Neural cell (in vitro differentiated cells): ENCODE data around the gene SNTG2. TPM values are rescaled to one million over a fixed set of nuclear protein-coding genes. Genes with fewer than 3 reads are reported as not detected.

ENCODE experiments used
- H2AFZ ChIP-seq: fragments of 200-600, 300-800 bp; sonication (generic), shearing (Covaris generic); 2 replicates; pipeline ENCODE4 v1.6.0; 2014; ENCODE audit warnings: low read depth, mild to moderate bottlenecking, antibody characterized with exemption, low read length, moderate library complexity
- H3F3A ChIP-seq: fragments of 200-600 bp; shearing (Covaris generic); 2 replicates; pipeline ENCODE4 v1.6.1; 2016; ENCODE audit warnings: mild to moderate bottlenecking, moderate library complexity, mixed read lengths, antibody characterized with exemption, low read length; ENCODE audit not compliant: insufficient read depth, poor library complexity, severe bottlenecking
- H3K27ac ChIP-seq: fragments of 200-600, 300-800 bp; sonication (generic), shearing (Covaris generic); 2 replicates; pipeline ENCODE4 v1.5.1; 2014; ENCODE audit warnings: mild to moderate bottlenecking, low read length, moderate library complexity
- H3K27me3 ChIP-seq: fragments of 300-800, 200-600 bp; sonication (generic), shearing (Covaris generic); 2 replicates; pipeline ENCODE4 v1.6.0; 2014; ENCODE audit warnings: mild to moderate bottlenecking, low read depth, low read length, moderate library complexity; ENCODE audit not compliant: insufficient read depth
- H3K36me3 ChIP-seq: fragments of 300-800, 200-600 bp; sonication (generic), shearing (Covaris generic); 2 replicates; pipeline ENCODE4 v1.5.1; 2014; ENCODE audit warnings: mild to moderate bottlenecking, antibody characterized with exemption, low read length, moderate library complexity; ENCODE audit not compliant: insufficient read depth
- H3K4me2 ChIP-seq: fragments of 300-800, 200-600 bp; sonication (generic), shearing (Covaris generic); 2 replicates; pipeline ENCODE4 v1.6.0; 2014; ENCODE audit warnings: mild to moderate bottlenecking, low read length
- H3K4me3 ChIP-seq: fragments of 300-800, 200-600 bp; sonication (generic), shearing (Covaris generic); 2 replicates; pipeline ENCODE4 v1.5.1; 2014; ENCODE audit warnings: mild to moderate bottlenecking, low read length, moderate library complexity
- H3K79me2 ChIP-seq: fragments of 200-600 bp; shearing (Covaris generic); replicated peaks from 2 replicates; pipeline ENCODE4 v1.6.0; 2014; ENCODE audit warnings: mild to moderate bottlenecking, low read length, moderate library complexity; ENCODE audit not compliant: insufficient read depth
- H3K9ac ChIP-seq: fragments of 300-800, 200-600 bp; sonication (generic), shearing (Covaris generic); 2 replicates; pipeline ENCODE4 v1.6.1; 2016; ENCODE audit warnings: mild to moderate bottlenecking, low read length, mixed read lengths
- H3K9me2 ChIP-seq: fragments of 200-600 bp; shearing (Covaris generic); 2 replicates; pipeline ENCODE4 v1.6.1; 2016; ENCODE audit warnings: mild to moderate bottlenecking, low read length, mixed read lengths; ENCODE audit not compliant: insufficient read depth
- H3K9me3 ChIP-seq: fragments of 200-600, 300-800 bp; sonication (generic), shearing (Covaris generic); 2 replicates; pipeline ENCODE4 v1.6.1; 2016; ENCODE audit warnings: mild to moderate bottlenecking, mixed run types, low read length, moderate library complexity, mixed read lengths
- H4K20me1 ChIP-seq: fragments of 200-600 bp; shearing (Covaris generic); 2 replicates; pipeline ENCODE4 v1.6.1; 2016; ENCODE audit warnings: mild to moderate bottlenecking, mixed run types; ENCODE audit not compliant: insufficient read depth
- EP300 ChIP-seq: fragments of 450-650 bp; conservative IDR thresholded peaks from 2 replicates; pipeline ENCODE4 v1.6.1; 2014; ENCODE audit warnings: antibody characterized with exemption, mild to moderate bottlenecking, moderate library complexity; ENCODE audit not compliant: poor library complexity, severe bottlenecking
- EZH2 ChIP-seq: fragments of 200-600, 300-800 bp; shearing (Covaris generic), sonication (generic); IDR thresholded peaks from 2 replicates; pipeline ENCODE4 v1.6.1; 2014; ENCODE audit warnings: antibody characterized with exemption, low read length, borderline replicate concordance, mild to moderate bottlenecking; ENCODE audit not compliant: insufficient read depth, poor library complexity, severe bottlenecking
- MXI1 ChIP-seq: fragments of 450-650 bp; conservative IDR thresholded peaks from 2 replicates; pipeline ENCODE4 v1.6.1; 2014; ENCODE audit warnings: antibody characterized with exemption, mild to moderate bottlenecking; ENCODE audit not compliant: poor library complexity, severe bottlenecking
- POLR2AphosphoS5 ChIP-seq: IDR thresholded peaks from 2 replicates; pipeline ENCODE4 v1.6.1; 2012
- RAD21 ChIP-seq: fragments of 450-650 bp; conservative IDR thresholded peaks from 2 replicates; pipeline ENCODE4 v1.6.1; 2014; ENCODE audit warnings: antibody characterized with exemption, mild to moderate bottlenecking, moderate library complexity
- SMC3 ChIP-seq: fragments of 450-650 bp; conservative IDR thresholded peaks from 2 replicates; pipeline ENCODE4 v1.6.1; 2014; ENCODE audit warnings: antibody characterized with exemption, mild to moderate bottlenecking, moderate library complexity; ENCODE audit not compliant: poor library complexity
- TAF1 ChIP-seq: IDR thresholded peaks from 2 replicates; pipeline ENCODE4 v1.6.1; 2012; ENCODE audit warnings: low read depth
- polyA plus RNA-seq: library from polyadenylated mRNA; depleted of rRNA; stranded (reverse); fragments of >200 nt; gene quantifications from 2 replicates; pipeline ENCODE4 v1.2.3, GENCODE V29; 2014
- TF ChIP-seq, protein P1 (sequence below): IDR thresholded peaks from 2 replicates; pipeline ENCODE4 v1.6.1; 2012; ENCODE audit warnings: borderline replicate concordance
- TF ChIP-seq, protein P2 (sequence below): fragments of 450-650 bp; IDR thresholded peaks from 2 replicates; pipeline ENCODE4 v1.5.1; 2014; ENCODE audit warnings: antibody characterized with exemption, mild to moderate bottlenecking, moderate library complexity; ENCODE audit not compliant: poor library complexity, severe bottlenecking

Gene SNTG2
- polyA plus RNA-seq, 1 donor from 2014 or later, result not detected

DNA sequence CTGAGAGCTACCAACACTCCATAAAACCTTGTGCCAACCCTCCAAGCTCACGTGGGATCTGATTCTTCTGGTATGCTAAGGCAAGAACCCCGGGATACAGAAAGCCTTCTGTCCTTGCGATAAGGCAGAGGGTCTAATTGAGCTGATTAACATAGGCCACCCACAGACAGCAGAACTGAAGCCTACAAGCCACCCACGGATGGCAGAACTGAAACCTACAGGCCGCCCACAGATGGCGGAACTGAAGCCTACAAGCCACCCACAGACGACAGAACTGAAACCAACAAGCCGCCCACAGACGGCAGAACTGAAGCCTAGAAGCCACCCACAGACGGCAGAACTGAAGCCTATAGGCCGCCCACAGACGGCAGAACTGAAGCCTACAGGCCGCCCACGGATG lies 216.3 kb downstream of the SNTG2 start:
- no peak overlapping the region for H3K27ac ChIP-seq
- no peaks in the 10 kb centered on the region for H3K9me2 ChIP-seq
- H3K4me2 ChIP-seq, result no peak overlapping the region
- no peak overlapping the region for H3K9ac ChIP-seq
- no peak overlapping the region for H3K4me3 ChIP-seq
- no peaks in the 10 kb centered on the region for H4K20me1 ChIP-seq
- no peak overlapping the region for H2AFZ ChIP-seq
- no peaks in the 10 kb centered on the region for H3K36me3 ChIP-seq
- no peaks in the 10 kb centered on the region for H3K79me2 ChIP-seq
- no peaks in the 10 kb centered on the region for H3K9me3 ChIP-seq
- H3K27me3 ChIP-seq, result no peaks in the 10 kb centered on the region
- no peaks in the 10 kb centered on the region for H3F3A ChIP-seq
- no peak for TF ChIP-seq SMC3
- no peak for TF ChIP-seq EZH2
- TF ChIP-seq MXI1, result no peak
- TF ChIP-seq, protein P1, sequence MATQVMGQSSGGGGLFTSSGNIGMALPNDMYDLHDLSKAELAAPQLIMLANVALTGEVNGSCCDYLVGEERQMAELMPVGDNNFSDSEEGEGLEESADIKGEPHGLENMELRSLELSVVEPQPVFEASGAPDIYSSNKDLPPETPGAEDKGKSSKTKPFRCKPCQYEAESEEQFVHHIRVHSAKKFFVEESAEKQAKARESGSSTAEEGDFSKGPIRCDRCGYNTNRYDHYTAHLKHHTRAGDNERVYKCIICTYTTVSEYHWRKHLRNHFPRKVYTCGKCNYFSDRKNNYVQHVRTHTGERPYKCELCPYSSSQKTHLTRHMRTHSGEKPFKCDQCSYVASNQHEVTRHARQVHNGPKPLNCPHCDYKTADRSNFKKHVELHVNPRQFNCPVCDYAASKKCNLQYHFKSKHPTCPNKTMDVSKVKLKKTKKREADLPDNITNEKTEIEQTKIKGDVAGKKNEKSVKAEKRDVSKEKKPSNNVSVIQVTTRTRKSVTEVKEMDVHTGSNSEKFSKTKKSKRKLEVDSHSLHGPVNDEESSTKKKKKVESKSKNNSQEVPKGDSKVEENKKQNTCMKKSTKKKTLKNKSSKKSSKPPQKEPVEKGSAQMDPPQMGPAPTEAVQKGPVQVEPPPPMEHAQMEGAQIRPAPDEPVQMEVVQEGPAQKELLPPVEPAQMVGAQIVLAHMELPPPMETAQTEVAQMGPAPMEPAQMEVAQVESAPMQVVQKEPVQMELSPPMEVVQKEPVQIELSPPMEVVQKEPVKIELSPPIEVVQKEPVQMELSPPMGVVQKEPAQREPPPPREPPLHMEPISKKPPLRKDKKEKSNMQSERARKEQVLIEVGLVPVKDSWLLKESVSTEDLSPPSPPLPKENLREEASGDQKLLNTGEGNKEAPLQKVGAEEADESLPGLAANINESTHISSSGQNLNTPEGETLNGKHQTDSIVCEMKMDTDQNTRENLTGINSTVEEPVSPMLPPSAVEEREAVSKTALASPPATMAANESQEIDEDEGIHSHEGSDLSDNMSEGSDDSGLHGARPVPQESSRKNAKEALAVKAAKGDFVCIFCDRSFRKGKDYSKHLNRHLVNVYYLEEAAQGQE, result no peak
- no peak for TF ChIP-seq RAD21
- TF ChIP-seq, protein P2, sequence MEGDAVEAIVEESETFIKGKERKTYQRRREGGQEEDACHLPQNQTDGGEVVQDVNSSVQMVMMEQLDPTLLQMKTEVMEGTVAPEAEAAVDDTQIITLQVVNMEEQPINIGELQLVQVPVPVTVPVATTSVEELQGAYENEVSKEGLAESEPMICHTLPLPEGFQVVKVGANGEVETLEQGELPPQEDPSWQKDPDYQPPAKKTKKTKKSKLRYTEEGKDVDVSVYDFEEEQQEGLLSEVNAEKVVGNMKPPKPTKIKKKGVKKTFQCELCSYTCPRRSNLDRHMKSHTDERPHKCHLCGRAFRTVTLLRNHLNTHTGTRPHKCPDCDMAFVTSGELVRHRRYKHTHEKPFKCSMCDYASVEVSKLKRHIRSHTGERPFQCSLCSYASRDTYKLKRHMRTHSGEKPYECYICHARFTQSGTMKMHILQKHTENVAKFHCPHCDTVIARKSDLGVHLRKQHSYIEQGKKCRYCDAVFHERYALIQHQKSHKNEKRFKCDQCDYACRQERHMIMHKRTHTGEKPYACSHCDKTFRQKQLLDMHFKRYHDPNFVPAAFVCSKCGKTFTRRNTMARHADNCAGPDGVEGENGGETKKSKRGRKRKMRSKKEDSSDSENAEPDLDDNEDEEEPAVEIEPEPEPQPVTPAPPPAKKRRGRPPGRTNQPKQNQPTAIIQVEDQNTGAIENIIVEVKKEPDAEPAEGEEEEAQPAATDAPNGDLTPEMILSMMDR, result no peak
- TF ChIP-seq POLR2AphosphoS5, result no peak
- no peak for TF ChIP-seq TAF1
- TF ChIP-seq EP300, result no peak

GRCh38 chr2:1168846-1169245 lies 218.2 kb downstream of the SNTG2 start:
- no peaks in the 10 kb centered on the region for H3F3A ChIP-seq
- no peaks in the 10 kb centered on the region for H3K36me3 ChIP-seq
- no peak overlapping the region for H3K4me3 ChIP-seq
- H3K27ac ChIP-seq, result no peak overlapping the region
- H3K27me3 ChIP-seq, result no peaks in the 10 kb centered on the region
- H3K9ac ChIP-seq, result no peak overlapping the region
- H3K4me2 ChIP-seq, result no peak overlapping the region
- H2AFZ ChIP-seq, result no peak overlapping the region
- no peaks in the 10 kb centered on the region for H3K79me2 ChIP-seq
- no peak for TF ChIP-seq POLR2AphosphoS5
- no peak for TF ChIP-seq RAD21
- TF ChIP-seq EZH2, result no peak
- TF ChIP-seq, protein P2, result no peak
- TF ChIP-seq TAF1, result no peak
- TF ChIP-seq MXI1, result no peak
- no peak for TF ChIP-seq EP300
- TF ChIP-seq SMC3, result no peak
- TF ChIP-seq, protein P1, result no peak
- H3K9me3 ChIP-seq, result no peaks in the 10 kb centered on the region
- no peaks in the 10 kb centered on the region for H4K20me1 ChIP-seq
- no peaks in the 10 kb centered on the region for H3K9me2 ChIP-seq
